Forelimb muscle (tissue), 1 donor: ENCODE data around the gene POLR3GL. TPM values are rescaled to one million over a fixed set of nuclear protein-coding genes. Genes with fewer than 3 reads are reported as not detected.
A peak's percentile ranks its signal among the peaks of the same experiment; 100 is the strongest.
"Not testable (repeated sequence)": the region's sequence is repeated elsewhere in the genome, so short reads cannot be mapped to it uniquely, and the experiment has no call there.

ENCODE experiments used
- DNase-seq: peaks from one replicate; pipeline ENCODE4 v3.0.0-alpha.2; 2013; ENCODE audit warnings: low read depth
- polyA plus RNA-seq: library from polyadenylated mRNA; unstranded; fragments of 120-200 nt; gene quantifications from one replicate; pipeline ENCODE4 v1.2.1, GENCODE V29; 2013; ENCODE audit not compliant: insufficient read length

Gene POLR3GL, protein sequence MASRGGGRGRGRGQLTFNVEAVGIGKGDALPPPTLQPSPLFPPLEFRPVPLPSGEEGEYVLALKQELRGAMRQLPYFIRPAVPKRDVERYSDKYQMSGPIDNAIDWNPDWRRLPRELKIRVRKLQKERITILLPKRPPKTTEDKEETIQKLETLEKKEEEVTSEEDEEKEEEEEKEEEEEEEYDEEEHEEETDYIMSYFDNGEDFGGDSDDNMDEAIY
- polyA plus RNA-seq, result 39.6 TPM

DNA sequence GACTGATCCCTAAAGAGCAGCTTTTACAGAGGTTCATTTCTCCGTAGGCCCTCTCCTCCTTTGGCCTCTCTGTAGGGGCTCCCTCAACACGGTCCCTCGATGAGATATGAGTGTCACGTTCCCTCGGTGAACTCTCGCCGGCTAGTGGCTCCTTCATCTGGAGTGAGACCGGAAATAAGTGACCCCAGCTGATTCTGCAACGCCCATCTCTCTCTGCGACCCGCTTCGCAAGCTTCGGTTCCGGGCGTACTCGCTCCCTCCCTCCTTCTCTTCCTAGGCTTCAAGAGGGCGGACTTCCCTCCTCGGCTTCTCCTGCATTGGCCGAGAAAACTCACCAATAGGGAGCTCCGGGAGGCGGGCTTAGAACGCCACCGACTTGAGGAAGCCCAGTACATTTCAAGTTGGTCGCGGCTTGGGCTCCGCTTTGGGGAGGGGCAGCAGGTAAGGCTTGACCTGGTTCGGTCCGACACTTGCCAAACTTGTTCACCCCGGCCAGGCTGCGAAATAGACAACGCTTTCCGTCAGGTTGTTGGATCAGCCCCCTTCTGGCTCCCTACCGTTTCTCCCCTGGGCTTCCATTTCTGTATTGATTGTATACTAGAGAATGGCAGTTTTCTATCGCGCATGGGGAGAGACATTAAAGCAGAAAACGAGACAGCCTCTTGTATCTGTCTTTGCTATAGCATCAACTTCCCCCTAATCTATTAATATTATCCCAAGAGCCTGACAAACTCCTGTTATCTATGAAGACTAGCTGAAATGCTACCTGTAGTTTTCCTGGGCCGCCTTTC lies at the start of gene POLR3GL, which contains the start of gene ANKRD34A:
POLR3GL (plus strand) TSS at position 363 of the 791 bp plus-strand sequence. CDS start 10,176 bp downstream, outside the sequence.
ANKRD34A (minus strand) TSS at position 248 of the 791 bp plus-strand sequence. CDS start 2,816 bp downstream, outside the sequence.
- DNase-seq, result peak; percentile 89

DNA sequence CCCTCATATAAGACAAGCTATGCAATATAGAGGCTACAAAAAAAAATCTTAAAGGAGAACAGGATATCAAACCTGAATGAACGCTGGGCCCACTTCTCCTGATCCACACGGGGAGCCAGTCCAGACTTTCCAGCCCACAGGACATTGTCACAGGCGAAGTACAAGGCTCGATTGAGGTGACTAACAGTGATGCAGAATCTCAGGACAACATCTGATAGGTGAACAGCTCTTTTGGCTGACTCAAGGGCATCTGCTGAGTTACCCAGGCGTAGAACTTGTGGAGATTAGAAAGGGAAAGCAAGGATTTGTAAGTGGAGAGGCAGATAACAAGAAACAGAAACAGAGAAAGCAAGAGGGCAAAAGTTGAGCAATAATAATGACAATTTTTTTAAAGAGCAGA lies 47.7 kb upstream of the POLR3GL start:
- no peak for DNase-seq

DNA sequence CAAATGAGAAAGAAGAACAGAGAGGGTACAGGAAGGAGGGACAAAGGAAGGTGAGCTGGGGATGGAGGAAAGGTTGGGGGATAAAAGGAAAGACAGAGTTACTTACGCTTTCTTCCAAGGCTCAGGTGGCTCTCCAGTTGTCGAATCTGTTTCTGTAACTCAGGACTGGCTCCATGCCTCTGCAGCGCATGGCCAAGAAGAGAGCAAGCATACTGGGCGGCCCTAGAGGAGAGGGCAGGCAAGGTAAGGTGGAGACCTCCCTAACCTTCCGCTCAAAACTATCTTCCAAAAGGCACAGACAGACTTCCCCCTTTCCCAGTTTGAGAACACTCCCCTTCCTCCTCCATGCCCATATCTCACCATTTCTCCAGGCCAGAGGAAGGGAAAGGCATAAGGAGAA lies 46.9 kb upstream of the POLR3GL start:
- DNase-seq, result no peak

DNA sequence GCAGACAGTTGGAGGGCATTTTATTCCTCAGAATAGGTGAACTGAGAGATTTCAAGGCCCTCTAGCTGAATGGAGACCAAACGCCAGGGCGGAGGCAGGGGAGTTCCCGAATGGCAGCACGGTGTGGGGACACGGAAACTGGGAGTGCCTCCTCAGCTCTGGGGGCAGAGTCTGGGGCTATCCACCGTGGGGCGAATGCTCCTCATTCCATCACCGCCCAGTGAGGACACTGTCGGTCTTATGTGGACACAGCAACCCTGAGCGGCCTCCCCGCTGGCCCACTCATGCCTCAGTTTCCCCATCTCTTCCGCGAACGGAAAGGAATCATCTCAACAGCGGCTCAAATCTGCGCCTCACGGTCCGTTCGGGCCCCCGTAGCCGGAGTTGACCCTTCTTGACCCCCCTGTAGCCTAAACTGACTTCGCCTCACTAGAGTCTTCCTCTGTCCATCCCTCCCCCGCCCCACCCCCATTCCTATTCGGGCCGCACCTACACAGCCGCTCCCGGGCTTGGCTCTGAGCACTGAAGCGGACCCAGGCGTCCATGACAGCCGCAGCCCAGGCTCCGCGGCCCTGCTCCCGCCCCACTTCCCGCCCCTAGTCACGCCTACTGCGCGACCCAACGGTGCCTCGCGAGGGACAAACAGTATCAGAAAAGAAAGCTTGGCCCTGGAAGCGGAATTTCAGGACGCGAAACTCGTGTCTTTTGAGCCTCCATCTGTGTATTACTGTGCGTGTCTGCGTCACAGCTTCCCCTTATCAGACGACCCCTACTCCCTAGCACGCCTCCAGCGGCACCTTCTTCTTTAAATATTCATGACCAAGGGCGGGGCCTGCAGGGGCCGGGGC lies 46.1 kb upstream of the POLR3GL start, which contains the start of gene PEX11B:
PEX11B (minus strand) TSS at position 574 of the 848 bp plus-strand sequence; CDS start at position 545, 29 bp downstream.
- DNase-seq, result no peak

DNA sequence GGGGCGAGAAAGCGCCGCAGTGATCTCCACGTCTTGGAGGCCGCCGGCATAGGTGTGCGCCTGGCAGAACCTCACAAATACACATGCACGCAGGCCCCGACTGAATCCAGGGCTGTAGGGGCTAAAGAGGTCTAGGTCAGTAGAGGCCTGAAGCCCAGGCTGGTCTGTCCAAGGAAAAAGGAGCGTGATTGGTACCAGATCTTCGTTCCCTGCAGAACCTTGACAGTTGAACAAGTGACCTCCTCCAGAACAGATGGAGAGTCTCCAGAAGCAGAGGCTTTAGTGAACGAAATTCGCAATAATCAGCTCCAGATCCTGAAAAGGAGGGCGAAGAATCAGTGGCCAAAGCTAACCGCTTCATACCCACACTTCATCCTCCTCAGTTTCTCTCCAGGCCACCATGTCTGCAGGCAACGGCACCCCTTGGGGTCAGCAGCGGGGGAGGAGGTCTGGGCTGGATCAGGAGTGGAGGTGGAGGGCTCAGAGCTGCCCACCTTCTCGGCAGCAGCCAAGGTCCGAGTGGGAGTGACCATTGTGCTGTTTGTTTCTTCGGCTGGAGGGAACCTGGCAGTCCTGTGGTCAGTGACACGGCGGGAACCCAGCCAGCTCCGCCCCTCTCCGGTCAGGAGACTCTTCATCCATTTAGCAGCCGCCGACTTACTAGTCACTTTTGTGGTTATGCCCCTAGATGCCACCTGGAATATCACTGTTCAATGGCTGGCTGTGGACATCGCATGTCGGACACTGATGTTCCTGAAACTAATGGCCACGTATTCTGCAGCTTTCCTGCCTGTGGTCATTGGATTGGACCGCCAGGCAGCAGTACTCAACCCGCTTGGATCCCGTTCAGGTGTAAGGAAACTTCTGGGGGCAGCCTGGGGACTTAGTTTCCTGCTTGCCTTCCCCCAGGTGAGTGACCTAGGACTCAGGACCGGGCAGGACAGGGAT lies 45.2 kb upstream of the POLR3GL start:
- no peak for DNase-seq

DNA sequence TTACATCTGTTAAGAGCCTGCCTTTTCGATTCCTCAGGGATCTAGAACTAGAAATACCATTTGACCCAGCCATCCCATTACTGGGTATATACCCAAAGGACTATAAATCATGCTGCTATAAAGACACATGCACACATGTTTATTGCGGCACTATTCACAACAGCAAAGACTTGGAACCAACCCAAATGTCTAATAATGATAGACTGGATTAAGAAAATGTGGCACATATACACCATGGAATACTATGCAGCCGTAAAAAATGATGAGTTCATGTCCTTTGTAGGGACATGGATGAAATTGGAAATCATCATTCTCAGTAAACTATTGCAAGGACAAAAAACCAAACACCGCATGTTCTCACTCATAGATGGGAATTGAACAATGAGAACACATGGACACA lies 44.2 kb upstream of the POLR3GL start:
- not testable (repeated sequence) for DNase-seq

DNA sequence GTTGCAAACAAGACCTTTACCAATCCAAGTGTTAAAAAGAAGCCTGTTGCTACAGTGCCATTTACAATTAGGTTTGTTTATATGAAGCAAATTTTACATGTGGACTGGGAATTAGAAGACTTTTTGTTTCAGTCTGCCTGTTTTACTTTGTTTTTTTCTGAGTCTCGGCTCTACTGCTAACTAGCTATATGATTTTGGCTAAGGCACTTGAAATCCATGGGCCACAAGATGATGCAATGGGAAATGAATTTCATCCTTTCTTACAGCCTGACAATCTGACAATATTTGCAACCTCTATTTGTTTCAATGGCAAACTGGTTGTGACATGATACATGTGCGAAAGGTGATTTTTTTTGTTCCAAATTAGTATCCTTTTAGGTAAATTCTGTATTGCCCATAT lies 42.2 kb upstream of the POLR3GL start:
- no peak for DNase-seq

DNA sequence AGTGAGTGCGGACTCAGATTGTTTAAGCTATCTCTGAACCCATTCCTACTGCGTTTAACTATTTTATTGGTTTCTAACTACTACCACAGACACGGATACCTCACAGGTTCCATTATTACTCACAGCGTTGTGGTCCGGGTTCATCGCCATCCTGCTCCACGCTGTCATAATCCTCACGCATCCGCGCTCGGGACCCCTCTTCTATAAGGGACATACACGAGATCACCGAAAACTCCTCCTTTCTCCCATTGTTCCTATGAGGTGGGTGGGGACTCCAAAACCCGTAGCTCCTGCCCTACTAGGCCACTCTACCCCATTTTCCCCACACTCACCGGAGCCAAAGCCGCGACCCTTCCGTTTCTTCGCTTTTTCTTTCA lies 37.8 kb upstream of the POLR3GL start:
- no peak for DNase-seq

DNA sequence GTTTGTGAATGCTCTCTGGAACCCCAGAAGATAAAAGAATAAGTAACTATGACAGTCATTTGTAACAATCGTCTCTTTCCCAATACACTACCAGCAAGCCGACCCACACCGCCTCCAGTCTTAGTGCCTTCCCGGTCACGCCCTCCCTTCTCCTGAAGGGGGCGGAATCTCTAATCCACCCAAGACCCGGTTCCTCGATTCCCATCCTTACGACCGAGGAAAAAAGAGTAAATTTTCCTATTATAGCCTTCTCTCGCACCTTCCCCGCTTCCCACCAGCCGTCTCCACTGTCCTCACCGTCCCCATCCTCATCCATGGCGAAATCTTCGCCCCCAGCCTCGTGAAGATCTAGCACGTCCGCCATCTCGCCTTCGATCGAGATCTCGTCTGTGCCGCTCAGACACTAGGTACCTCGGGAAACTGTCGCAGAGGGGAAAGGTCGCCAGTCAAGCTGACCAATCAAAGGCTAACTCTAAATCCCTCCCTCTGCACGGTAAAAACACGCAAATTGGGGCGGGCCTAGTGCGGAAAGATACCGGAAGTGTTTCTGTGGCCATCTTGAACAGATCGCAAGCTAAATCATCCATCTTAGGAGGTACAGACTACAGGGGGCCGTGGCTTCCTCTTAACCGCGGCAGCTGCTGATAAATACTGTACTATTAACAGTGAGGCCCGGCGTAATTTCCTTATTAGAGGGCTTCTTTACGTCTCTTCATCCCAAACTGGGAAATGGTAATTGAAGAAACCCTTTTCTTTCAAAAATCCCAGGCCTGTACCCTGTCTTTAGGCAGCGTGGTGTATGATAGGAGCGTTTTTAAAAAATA lies 37.2 kb upstream of the POLR3GL start, which contains the start of gene RBM8A:
RBM8A (minus strand) TSS at position 422 of the 824 bp plus-strand sequence; CDS start at position 364, 58 bp downstream.
- DNase-seq, result peak; percentile 99

DNA sequence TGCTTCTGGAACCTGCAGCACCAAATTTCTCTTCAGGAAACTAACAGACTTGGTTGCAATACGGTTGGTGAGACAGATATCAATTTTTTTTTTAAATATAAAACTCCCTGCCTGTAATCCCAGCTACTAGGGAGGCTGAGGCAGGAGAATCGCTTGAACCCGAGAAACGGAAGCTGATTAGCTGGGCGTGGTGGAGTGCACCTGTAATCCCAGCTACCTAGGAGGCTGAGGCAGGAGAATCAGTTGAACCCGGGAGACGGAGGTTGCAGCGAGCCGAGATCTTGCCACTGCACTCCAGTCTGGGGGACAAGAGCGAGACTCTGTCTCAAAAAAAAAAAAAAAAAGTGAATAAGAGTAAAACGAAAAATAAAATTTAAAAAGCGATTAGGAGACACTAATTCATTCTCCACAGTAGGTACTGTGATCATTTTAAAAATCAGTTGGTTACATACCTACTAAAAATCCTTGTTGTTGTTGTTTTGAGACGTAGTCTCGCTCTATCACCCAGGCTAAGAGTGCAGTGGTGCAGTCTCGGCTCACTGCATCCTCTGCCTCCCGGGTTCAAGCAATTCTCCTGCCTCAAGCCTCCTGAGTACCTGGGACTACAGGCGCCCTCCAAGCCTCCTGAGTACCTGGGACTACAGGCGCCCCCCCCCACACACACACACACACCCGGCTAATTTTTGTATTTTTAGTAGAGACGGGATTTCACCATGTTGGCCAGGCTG lies 36.4 kb upstream of the POLR3GL start:
- DNase-seq, result no peak

DNA sequence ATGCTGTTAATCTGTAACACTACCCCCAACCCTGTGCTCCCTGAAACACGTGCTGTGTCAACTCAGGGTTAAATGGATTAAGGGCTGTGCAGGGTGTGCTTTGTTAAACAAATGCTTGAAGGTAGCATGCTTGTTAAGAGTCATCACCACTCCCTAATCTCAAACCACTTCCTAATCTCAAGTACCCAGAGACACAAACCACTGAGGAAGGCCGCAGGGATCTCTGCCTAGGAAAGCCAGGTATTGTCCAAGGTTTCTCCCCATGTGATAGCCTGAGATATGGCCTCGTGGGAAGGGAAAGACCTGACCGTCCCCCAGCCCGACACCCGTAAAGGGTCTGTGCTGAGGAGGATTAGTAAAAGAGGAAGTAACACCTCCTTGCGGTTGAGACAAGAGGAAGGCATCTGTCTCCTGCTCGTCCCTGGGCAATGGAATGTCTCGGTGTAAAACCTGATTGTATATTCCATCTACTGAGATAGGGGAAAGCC lies 31.9 kb upstream of the POLR3GL start:
- not testable (repeated sequence) for DNase-seq

DNA sequence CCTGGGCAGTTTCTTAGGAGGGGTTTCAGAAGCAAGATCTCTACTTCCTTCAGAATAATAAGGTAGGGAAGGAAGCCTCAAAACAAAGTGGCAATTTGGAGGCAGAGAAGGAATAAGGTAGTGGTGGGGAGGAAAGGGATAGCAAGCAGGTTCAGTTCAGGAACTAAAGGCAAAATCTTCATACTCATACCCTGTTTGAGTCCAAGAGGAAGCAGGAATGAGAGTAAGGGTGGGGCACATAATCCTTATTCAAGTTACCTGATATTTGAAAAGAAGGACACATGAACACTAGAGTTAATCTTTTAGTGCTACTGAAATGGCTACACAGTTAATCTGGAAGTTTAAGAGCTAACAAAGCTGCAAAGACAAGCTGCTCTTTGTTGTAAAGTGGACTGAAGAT lies 28.8 kb upstream of the POLR3GL start:
- no peak for DNase-seq

DNA sequence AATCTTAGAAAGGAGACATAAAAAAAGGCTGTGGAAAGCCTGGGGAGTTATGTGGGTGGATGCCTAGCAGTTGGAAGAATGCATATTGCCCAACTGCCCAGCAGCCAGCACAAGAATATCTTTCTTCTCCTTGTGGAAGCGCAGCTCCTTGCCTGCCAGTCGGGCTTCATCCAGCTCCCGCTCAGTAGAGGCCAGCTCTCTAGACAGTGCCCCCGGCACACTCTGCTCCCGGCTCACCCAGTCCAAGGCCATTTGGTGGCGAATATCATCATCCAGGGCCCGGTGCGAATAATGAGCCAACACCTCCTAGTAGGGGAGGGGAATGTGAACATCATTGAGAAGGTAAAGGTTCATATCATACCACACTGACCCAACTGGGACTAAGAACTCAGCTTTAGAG lies 28.2 kb upstream of the POLR3GL start:
- DNase-seq, result no peak

DNA sequence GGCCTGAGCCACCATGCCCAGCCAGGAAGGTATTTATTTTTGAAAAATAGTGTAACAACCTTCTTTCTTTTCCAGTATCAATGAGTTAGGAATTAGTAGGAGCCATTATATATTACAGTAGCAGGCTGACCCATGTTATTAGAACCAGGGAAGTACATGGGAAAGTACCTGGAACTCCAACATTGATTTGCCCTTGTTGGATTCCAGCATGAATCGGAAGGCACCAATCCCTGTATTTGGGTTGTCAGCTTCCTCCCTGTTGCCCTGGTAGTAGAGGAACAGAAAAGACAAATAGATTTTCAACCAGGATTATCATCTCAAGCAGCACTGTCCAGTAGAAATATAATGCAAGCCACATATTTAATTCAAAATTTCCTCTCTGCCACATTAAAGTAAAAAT lies 27.1 kb upstream of the POLR3GL start:
- no peak for DNase-seq

DNA sequence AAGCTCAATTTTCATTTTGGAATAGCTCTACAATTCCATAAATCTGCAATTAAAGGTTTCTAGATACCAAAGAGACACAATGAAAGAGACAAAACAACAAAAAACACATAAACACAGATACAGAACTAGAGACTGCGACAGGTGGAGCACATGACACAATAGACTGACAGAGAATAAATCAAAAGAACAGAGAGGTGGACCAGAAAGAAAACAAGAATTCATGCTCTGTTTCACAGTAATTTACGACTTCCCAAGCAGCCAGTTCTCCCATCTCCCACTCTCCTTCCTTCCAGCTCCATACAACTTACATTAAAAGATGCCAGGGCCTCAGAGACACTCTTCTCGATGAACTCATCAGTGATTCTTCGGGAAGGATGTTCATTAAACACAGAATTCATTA lies 22.1 kb upstream of the POLR3GL start:
- DNase-seq, result no peak

DNA sequence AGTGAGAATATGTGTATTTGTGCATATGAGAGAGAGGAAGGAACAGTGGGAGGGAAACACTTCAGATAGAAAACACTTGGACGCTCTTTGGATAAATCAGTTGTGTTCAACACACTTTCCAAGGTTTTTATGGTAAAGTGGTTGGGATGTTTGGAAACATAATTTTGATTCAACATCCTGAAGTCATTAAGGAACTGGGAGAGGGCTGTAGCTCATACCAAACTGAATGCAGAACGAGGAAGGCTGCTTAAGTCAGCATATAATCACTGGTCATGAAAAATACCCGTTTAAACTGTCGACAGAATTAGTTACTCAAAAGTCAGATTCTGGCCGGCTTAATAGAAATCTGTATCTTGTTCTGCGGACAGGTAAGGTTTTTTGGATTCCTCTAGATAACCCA lies 21.6 kb upstream of the POLR3GL start:
- DNase-seq, result no peak

DNA sequence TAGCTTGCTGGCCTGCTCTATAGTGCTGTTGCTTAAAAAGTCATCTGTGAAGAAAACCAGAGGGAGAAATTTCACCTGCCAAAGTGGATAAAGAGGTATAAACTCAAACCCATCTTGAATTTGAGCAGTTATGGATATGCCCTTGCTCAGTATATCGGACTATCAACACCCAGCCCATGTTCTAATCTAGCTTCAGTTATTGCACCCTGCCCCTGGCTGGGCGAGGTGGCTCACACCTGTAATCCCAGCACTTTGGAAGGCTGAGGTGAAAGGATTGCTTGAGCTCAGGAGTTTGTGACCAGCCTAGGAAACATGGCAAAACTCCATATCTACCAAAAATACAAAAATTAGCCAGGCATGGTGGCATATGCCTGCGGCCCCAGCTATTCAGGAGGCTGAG lies 20.0 kb upstream of the POLR3GL start:
- no peak for DNase-seq

DNA sequence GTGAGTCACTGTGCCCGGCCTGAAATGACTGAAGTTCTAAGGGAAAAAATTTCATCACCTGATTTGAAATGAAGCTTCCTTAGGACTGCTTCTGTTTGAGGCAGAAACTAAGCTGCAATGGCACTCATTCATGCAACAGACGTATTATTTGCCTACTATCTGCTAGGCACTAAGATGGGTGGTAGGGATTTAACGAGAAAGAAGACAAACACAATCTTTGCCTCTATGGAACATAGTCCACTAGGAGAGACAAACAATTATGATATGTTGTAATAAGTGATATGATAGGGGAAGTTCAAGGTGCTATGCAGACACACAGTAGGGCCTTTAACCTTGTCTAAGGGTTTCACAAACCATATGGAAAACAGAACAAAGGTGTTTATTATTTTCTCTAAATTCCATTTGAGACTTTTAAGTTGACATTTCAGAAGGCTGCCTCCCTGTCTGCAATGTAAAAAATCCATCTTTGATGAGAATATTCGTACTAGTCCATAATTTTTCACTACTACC lies 18.0 kb upstream of the POLR3GL start:
- no peak for DNase-seq

DNA sequence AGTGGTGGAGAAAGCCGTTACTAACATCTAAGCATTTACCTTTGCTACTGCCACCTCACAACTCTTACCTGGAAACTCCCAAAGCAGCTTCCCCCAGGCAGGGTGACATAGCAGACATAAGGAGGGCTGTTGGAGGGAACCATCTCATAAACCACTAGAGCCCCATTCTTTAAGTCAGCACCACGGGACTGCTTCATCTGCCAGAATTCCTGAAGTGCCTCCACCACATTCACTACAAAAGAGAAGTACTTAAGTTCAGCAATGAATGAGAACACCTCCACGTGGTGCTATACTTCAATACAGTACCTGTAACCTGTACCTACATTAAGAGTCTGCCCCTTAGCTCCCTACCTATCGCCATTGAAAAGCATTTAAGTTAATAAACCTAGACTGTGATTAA lies 16.9 kb upstream of the POLR3GL start:
- no peak for DNase-seq
